GM18508 (cell line): Measurements from ENCODE around the gene SRCAP.

ENCODE experiments used
- ATAC-seq: cut with Tn5 transposase; IDR thresholded peaks from one replicate; pipeline ENCODE4 v1.9.1; 2021; ENCODE audit warnings: moderate number of reproducible peaks; ENCODE audit not compliant: insufficient read depth, unreplicated experiment

SRCAP gene

DNA sequence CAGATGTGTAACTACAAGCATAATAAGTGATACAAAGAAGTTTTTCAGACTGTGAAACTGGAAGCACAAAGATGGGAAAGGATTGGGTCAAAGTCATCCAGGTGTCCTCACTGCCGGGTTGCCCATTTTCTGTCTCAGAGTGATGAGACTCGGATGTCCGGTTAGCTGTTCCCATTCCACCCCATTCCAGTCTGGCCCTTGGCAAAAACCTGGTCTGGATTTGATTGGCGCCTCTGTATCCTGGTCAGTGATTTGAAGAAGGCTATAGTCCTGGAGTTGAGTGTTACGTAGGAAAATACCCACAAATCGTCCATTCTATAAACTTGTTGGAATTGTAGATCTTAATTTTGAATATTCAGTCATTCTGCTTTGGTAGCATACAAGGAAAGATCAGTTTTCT lies 29.4 kb downstream of the SRCAP start:
- ATAC-seq: no peak

DNA sequence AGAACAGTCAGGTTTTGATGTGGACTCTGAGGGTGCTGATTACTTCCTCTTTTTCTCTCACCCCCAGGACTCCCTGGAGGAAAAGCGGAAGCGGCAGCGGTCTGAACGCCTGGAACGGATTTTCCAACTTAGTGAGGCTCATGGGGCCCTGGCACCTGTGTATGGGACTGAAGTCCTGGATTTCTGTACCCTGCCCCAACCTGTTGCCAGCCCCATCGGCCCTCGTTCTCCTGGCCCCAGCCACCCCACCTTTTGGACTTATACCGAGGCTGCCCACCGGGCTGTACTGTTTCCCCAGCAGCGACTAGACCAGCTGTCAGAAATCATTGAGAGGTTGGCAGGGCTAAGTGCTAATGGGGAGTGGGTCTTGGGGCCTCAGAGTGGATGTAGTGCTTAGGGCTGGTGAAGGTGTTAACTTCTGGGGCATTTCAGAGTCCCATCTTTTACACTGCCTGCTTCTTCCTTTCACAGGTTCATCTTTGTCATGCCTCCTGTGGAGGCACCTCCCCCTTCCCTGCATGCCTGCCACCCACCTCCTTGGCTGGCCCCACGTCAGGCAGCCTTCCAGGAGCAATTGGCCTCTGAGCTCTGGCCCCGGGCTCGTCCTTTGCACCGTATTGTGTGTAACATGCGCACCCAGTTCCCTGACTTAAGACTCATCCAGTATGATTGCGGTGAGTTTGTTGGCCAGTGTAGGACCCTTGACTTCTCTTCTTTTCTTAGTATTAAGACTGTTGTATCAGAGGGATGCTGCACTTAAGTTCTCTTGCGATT lies 30.1 kb downstream of the SRCAP start:
- no peak for ATAC-seq

DNA sequence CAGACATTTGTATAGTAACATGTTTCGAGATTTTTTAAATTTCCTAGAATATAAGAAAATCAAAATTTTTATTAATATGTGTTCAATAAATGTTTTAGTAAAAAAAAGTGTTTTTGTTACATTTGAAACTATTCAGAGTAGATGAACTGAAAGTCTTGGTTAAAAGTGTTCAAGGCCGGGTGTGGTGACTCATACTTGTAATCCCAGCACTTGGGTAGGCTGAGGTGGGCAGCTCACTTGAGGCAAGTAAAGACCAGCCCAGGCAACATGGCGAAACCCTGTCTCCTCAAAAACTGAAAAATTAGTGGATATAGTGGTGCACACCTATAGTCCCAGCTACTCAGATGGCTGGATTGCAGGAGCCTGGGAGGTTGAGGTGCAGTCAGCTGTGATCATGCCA lies 32.4 kb downstream of the SRCAP start:
- ATAC-seq: no peak

DNA sequence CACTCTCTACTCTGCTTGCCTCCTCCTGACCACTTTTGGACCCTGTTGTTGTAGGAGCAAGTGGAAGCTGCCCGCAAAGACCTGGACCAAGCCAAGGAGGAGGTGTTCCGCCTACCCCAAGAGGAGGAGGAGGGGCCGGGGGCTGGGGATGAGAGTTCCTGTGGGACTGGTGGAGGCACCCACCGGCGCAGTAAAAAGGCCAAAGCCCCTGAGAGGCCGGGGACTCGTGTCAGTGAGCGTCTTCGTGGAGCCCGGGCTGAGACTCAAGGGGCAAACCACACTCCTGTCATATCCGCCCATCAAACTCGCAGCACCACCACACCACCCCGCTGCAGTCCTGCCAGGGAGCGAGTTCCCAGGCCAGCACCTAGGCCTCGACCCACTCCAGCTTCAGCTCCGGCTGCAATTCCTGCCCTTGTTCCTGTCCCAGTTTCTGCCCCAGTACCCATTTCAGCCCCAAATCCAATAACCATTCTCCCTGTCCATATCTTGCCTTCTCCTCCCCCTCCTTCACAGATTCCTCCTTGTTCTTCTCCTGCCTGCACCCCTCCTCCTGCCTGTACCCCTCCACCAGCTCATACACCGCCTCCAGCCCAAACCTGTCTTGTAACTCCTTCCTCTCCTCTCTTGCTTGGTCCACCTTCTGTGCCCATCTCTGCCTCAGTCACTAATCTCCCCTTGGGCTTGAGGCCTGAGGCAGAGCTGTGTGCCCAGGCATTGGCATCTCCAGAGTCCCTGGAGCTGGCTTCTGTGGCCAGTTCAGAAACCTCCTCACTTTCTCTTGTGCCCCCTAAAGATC lies 38.2 kb downstream of the SRCAP start:
- no peak for ATAC-seq

DNA sequence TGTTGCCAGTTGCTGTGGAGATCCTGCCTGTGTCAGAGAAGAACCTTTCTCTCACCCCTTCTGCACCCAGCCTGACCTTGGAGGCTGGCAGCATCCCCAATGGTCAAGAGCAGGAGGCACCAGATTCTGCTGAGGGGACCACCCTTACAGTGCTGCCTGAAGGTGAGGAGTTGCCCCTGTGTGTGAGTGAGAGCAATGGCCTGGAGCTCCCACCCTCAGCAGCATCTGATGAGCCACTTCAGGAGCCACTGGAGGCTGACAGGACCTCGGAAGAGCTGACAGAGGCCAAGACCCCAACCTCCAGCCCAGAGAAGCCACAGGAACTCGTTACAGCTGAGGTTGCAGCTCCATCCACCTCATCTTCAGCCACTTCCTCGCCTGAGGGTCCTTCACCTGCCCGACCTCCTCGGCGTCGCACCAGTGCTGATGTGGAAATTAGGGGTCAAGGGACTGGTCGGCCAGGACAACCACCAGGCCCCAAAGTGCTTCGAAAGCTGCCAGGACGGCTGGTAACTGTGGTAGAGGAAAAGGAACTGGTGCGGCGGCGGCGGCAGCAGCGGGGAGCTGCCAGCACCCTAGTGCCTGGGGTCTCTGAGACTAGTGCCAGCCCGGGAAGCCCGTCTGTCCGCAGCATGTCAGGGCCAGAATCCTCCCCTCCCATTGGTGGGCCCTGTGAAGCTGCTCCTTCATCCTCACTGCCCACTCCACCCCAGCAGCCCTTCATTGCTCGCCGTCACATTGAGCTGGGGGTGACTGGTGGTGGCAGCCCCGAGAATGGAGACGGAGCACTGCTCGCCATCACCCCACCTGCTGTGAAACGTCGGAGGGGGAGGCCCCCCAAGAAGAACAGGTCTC lies 39.0 kb downstream of the SRCAP start:
- no peak for ATAC-seq

DNA sequence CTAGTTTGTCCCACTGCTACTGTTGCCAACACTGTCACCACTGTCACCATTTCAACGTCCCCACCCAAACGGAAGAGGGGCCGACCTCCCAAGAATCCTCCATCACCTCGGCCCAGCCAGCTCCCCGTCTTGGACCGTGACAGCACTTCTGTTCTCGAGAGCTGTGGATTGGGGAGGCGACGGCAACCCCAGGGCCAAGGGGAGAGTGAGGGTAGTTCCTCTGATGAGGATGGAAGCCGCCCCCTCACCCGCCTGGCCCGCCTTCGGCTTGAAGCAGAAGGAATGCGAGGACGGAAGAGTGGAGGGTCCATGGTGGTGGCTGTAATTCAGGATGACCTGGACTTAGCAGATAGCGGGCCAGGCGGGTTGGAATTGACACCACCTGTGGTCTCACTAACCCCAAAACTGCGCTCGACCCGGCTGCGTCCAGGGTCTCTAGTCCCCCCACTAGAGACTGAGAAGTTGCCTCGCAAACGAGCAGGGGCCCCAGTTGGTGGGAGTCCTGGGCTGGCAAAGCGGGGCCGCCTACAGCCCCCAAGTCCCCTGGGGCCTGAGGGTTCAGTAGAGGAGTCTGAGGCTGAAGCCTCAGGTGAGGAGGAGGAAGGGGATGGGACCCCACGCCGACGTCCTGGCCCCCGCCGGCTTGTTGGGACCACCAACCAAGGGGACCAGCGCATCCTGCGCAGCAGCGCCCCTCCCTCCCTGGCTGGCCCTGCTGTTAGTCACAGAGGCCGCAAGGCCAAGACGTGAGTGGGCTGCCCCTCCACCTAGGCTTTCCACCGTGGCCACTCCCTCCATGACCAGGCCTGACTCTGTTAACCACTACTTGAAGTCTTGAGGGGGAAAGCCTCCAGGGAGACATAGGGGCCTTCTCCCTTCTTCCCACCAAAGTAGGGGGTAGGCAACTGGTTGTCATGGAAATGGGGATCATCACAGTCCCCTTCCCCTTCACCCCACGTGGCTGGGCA lies 40.3 kb downstream of the SRCAP start:
- no peak for ATAC-seq

DNA sequence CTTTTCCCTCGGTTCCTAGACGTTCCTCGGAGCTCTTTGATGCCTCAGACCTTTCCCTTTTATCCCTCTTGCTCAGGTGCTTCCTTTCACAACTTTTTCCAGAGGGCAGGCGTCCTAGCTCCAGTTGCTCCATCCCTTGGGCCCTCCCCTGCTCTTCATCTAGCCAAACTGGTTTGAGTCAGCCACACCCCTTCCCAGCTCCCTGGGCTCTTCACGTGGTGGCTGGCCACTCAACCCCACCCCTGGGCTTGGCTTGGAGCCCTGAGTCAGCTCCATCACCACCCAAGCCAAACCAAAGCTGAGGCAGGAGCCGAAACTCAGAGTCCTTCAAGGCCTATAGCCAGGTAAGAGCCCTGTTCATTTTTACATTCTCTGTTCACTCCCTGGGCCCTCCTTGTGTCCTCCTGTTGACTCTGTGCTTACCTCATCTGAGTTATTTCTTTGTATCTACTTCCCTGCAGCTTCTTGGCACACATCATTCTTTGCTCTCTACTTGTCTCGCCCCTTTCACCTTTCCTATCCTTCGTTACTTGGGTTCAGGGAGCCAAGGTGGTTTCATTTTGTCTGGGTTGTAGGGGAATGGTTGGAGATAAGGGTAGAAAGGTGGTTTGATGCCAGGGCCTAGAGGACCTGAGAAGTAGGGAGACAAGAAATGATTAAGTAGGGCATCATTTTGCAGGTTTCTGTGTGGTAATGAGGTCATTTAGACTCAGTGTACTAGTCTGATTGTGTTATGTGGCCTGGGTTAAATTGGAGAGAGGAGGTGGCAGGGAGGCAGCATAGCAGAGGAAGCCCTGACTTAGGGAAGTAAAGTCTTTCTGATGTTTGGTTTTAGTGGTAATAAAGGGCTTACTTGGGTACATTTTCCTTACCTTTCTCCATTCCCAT lies 41.6 kb downstream of the SRCAP start:
- no peak for ATAC-seq

DNA sequence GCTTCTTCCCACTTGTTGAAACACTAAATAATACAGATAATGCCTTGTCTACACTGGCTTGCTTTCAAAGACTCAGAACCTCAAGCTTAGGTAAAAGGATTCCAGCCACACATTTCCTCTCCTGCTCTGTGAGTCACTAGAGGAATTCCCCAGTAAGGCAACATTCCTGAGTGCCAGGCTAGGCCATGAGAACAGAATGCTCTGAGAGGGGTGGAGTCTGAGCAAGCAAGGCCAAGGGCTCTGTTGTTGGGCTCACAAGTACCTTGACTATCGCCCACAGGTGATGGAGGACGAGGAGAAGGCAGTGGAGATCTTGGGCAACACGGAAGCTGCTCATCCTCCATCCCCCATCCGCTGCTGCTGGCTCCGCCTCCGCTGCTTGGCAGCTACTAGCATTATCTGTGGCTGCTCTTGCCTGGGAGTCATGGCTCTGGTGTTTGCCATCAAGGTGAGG lies 42.5 kb downstream of the SRCAP start:
- no peak for ATAC-seq

DNA sequence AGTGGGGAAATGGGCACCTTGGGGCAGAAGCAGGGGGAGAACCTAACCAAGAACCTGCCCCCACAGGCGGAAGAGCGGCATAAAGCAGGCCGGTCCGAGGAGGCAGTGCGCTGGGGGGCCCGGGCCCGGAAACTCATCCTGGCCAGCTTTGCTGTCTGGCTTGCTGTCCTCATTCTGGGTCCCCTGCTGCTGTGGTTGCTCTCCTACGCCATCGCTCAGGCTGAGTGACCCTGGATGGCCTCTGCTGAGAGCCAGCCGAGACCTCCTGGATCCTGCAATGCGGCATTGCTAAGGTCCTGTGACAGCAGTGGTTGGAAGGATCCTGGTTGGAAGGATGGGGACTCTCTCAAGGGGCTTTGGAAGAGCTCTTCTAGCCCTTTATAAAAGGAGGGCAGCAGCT lies 44.7 kb downstream of the SRCAP start:
- ATAC-seq: no peak

DNA sequence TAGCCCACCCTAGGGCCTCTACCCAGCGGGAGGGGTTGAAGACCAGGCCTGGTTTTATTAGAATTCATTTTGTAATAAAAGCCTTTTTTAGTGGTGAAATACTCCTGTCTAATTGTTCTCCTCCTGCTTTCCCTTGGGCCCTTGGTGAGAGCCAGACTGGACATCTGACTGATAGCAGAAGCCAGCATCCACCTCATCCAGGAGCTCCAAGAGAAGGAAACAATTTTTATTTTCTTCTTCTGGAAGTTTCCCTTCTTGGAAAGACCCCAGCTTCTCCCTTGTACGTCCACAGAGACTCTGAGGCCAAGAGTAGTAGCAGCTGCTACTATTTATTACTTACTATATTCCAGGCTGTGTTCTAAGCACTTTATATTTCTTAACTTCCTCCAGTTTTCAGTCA lies 45.2 kb downstream of the SRCAP start:
- ATAC-seq: no peak

DNA sequence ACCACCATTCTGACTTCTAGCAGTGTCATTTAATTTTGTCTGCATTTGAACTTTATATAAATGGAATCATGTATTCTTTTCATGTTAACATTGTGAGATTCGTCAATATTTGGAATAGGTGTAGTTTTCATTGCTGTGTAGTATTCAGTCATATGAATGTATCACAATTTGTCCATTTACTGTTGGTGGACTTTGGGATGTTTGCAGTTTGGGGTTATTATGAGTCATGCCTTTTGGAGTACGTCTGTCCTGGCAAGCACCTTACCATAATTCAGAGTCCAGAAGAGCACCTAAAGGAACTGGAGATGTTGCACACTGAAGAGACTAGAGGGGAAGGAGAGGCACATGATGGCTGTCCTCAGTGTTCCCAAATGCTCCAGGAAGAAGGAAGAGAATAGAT lies 46.1 kb downstream of the SRCAP start:
- ATAC-seq: no peak

DNA sequence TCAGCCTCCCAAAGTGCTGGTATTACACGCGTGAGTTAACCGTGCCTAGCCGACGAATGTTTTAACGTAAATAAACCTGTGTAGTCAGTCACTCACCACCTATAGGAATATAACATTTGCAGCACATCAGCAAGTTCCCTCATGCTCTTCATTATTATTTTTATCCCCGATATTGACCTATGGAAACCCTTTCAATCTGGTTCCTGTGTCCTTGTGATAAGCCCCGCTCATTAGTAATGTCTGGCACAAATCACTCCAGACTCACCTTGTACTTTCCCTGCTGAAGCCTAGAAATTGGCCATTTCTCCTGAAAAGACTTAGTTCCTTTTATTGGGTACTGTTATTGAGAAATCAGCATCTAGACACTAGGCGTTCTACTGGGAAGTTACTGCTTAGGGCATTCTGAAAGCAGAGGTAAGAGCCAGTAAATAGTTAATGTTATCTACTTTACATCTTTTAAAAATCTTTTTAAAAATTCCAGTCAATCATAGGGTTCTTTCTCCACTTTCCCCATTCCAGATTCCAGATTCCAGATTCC lies 47.7 kb downstream of the SRCAP start:
- no peak for ATAC-seq

DNA sequence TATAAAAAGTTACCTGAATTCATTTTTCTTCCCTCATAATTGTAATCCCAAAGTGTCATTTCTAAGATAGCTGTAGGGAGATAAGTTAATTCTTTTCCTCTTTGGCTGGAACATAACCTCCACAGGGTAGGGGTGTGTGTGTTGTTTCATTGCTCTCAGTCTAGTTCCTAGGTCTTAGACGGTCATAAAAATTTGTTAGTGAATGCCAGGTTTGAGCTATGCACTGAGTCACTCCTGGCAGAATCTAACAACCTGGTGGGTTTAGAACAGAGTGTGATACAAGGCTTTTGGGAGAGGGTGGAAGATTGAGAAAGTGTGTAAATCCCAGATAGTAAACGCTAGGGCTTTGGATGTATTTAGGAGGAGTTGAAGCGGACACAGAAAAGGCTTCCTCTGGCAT lies 48.4 kb downstream of the SRCAP start:
- ATAC-seq: no peak

DNA sequence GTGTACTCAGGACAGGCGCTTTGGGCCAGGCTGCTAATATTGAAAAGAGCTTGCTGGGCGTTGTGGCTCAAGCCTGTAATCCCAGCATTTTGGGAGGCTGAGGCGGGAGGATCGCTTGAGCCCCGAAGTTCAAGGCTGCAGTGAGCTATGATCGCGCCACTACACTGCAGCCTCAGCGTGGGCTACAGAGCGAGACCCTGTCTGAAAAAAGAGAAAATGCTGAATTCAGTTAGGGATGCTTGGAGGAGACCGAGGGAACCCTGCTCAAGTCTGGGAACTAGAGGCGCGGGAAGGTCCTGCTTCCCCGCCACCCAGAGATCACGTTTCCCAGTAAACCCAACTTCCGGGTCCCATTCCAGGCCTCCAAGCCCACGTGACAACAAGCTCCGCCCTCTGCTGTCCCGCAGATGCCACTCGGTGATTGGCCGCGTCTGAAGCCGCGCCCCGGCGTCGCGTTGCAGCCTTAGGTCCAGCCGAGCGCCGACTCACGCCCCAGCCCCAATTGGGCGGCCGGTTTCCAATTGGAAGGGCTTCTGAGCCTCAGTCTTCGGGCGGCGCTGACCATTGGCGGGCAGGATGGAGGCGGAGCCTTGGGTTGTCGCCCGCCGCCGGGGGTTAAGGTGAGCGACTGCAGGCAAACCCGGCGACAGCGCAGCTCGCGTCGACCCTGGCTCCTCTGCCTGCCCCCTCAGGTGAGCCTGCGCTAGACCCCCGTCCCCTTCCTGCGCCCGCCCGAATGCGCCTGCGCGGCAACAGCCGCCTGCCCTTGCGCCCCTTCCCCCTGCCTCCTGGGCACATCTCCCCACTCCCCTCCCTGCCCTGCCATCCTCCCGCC lies 49.0 kb downstream of the SRCAP start, which contains the start of gene PHKG2:
TSS of gene PHKG2 (plus strand) at position 627 of the 835 bp plus-strand sequence. CDS start 396 bp downstream, outside the sequence.
- ATAC-seq: peak; percentile 92

DNA sequence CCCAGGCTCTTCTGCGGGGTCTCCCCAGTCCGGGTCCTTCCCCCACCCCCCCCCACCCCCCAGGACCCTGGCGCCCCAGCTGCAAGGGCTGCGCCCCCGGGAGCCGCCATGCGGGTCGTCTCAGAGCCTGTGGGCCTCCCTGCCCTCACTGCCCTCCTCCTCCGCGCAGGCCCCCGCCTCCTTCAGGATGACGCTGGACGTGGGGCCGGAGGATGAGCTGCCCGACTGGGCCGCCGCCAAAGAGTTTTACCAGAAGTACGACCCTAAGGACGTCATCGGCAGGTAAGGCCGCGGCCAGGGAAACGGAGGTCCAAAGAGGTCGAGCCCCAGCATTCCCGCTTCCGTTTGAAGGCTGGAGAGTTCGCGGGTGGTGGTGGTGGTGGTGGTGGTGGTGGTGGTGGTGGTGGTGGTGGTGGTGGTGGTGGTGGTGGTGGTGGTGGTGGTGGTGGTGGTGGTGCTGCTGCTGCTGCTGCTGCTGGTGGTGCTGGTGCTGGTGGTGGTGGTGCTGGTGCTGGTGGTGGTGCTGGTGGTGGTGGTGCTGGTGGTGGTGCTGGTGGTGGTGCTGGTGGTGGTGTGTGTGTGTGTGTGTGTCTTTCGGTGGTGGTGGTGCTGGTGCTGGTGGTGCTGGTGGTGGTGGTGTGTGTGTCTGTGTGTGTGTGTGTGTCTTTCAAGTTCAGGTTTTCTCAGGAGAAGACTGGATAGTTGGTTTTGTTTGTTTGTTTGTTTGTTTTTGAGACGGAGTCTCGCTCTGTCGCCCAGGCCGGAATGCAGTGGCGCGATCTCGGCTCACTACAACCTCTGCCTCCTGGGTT lies 49.9 kb downstream of the SRCAP start:
- ATAC-seq: no peak

DNA sequence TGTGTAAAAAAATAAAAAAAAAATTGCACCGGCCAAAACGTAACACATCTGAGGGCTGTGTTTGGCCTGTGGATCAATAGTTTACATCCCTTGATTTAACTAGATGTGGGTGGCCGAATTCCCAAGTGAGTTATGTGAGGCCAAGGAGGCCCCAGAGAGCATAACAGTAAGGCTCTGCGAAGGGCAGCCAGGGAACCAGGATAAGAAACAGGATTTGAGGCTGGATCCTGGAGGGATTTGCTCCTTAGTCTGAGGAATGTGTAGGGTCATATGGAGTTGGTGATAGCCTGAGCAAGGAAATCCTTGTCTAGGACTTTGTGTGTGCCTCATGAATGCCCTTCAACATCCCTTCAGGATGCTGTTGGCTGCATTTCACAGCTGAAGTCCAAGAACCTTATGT lies 51.2 kb downstream of the SRCAP start:
- no peak for ATAC-seq
